ENCODE measurements around the gene FRMPD2.

FRMPD2 gene

GRCh38 chr10:48241332-48241731, 33.2 kb downstream of the FRMPD2 start:
- Histone ChIP-seq H3K27me3 (ENCODE audit: low read depth) (no peaks in the 10 kb centered on the region), H3K4me3 (no peak overlapping the region), H3K36me3 (replicated peaks) (no peaks in the 10 kb centered on the region), H3K4me1 (no peaks in the 10 kb centered on the region), H3K9me3 (no peaks in the 10 kb centered on the region)
- in situ Hi-C loops (cut with MboI; ENCODE audit: low sequenced_read_pairs), result loop anchor here (25.0 kb wide), 1 partner anchor 1704 kb away; no protein-coding TSS in a partner anchor
- no peak for DNase-seq (ENCODE audit: low spot score in 2 of 2)

GRCh38 chr10:48240196-48240595, 34.3 kb downstream of the FRMPD2 start:
- in situ Hi-C loops (cut with MboI; ENCODE audit: low sequenced_read_pairs), result loop anchor here (25.0 kb wide), 1 partner anchor 1703 kb away; no protein-coding TSS in a partner anchor
- DNase-seq (ENCODE audit: low spot score in 2 of 2), result no peak
- no peaks in the 10 kb centered on the region for H3K9me3 ChIP-seq
- no peaks in the 10 kb centered on the region for H3K36me3 ChIP-seq (replicated peaks)
- H3K27me3 ChIP-seq (ENCODE audit: low read depth), result no peaks in the 10 kb centered on the region
- H3K4me1 ChIP-seq, result no peaks in the 10 kb centered on the region
- no peak overlapping the region for H3K4me3 ChIP-seq

GRCh38 chr10:48239618-48240017, 34.9 kb downstream of the FRMPD2 start:
- no peaks in the 10 kb centered on the region for H3K4me1 ChIP-seq
- in situ Hi-C loops (cut with MboI; ENCODE audit: low sequenced_read_pairs), result loop anchor here (25.0 kb wide), 1 partner anchor 1702 kb away; no protein-coding TSS in a partner anchor
- no peaks in the 10 kb centered on the region for H3K36me3 ChIP-seq (replicated peaks)
- no peak overlapping the region for H3K4me3 ChIP-seq
- no peaks in the 10 kb centered on the region for H3K9me3 ChIP-seq
- DNase-seq (ENCODE audit: low spot score in 2 of 2), result no peak
- H3K27me3 ChIP-seq (ENCODE audit: low read depth), result no peaks in the 10 kb centered on the region

GRCh38 chr10:48238826-48239520, 35.5 kb downstream of the FRMPD2 start:
- H3K4me3 ChIP-seq, result no peak overlapping the region
- no peak for DNase-seq (ENCODE audit: low spot score in 2 of 2)
- in situ Hi-C loops (cut with MboI; ENCODE audit: low sequenced_read_pairs), result loop anchor here (25.0 kb wide), 1 partner anchor 1702 kb away; no protein-coding TSS in a partner anchor
- H3K36me3 ChIP-seq (replicated peaks), result no peaks in the 10 kb centered on the region
- no peaks in the 10 kb centered on the region for H3K4me1 ChIP-seq
- no peaks in the 10 kb centered on the region for H3K27me3 ChIP-seq (ENCODE audit: low read depth)
- H3K9me3 ChIP-seq, result no peaks in the 10 kb centered on the region

- no peaks in the 10 kb centered on the region for H3K27me3 ChIP-seq (ENCODE audit: low read depth)
- H3K4me1 ChIP-seq, result no peaks in the 10 kb centered on the region
- H3K4me3 ChIP-seq, result no peak overlapping the region
- no peak for DNase-seq (ENCODE audit: low spot score in 2 of 2)
- no peaks in the 10 kb centered on the region for H3K9me3 ChIP-seq
- H3K36me3 ChIP-seq (replicated peaks), result no peaks in the 10 kb centered on the region
- in situ Hi-C loops (cut with MboI; ENCODE audit: low sequenced_read_pairs), result loop anchor here (25.0 kb wide), 1 partner anchor 1700 kb away; no protein-coding TSS in a partner anchor
Observed at GRCh38 chr10:48237259-48238250, 36.9 kb downstream of the FRMPD2 start.

- Histone ChIP-seq H3K4me1 (no peaks in the 10 kb centered on the region), H3K9me3 (no peaks in the 10 kb centered on the region), H3K4me3 (no peak overlapping the region), H3K27me3 (ENCODE audit: low read depth) (no peaks in the 10 kb centered on the region), H3K36me3 (replicated peaks) (no peaks in the 10 kb centered on the region)
- DNase-seq (ENCODE audit: low spot score in 2 of 2), result no peak
- in situ Hi-C loops (cut with MboI; ENCODE audit: low sequenced_read_pairs), result loop anchor here (25.0 kb wide), 1 partner anchor 1699 kb away; no protein-coding TSS in a partner anchor
Observed at GRCh38 chr10:48236199-48236621, 38.3 kb downstream of the FRMPD2 start.

GRCh38 chr10:48235501-48235900, 39.0 kb downstream of the FRMPD2 start:
- Histone ChIP-seq H3K4me1 (no peaks in the 10 kb centered on the region), H3K36me3 (replicated peaks) (no peaks in the 10 kb centered on the region), H3K4me3 (no peak overlapping the region), H3K9me3 (no peaks in the 10 kb centered on the region), H3K27me3 (ENCODE audit: low read depth) (no peaks in the 10 kb centered on the region)
- in situ Hi-C loops (cut with MboI; ENCODE audit: low sequenced_read_pairs), result loop anchor here (25.0 kb wide), 1 partner anchor 1698 kb away; no protein-coding TSS in a partner anchor
- DNase-seq (ENCODE audit: low spot score in 2 of 2), result no peak

GRCh38 chr10:48234787-48235186, 39.7 kb downstream of the FRMPD2 start:
- H3K9me3 ChIP-seq, result no peaks in the 10 kb centered on the region
- no peaks in the 10 kb centered on the region for H3K4me1 ChIP-seq
- no peaks in the 10 kb centered on the region for H3K36me3 ChIP-seq (replicated peaks)
- DNase-seq (ENCODE audit: low spot score in 2 of 2), result no peak
- no peaks in the 10 kb centered on the region for H3K27me3 ChIP-seq (ENCODE audit: low read depth)
- H3K4me3 ChIP-seq, result no peak overlapping the region
- in situ Hi-C loops (cut with MboI; ENCODE audit: low sequenced_read_pairs), result loop anchor here (25.0 kb wide), 1 partner anchor 1697 kb away; no protein-coding TSS in a partner anchor

- Histone ChIP-seq H3K36me3 (replicated peaks) (no peaks in the 10 kb centered on the region), H3K4me3 (no peak overlapping the region), H3K4me1 (no peaks in the 10 kb centered on the region), H3K27me3 (ENCODE audit: low read depth) (no peaks in the 10 kb centered on the region), H3K9me3 (no peaks in the 10 kb centered on the region)
- in situ Hi-C loops (cut with MboI; ENCODE audit: low sequenced_read_pairs), result loop anchor here (25.0 kb wide), 1 partner anchor 1697 kb away; no protein-coding TSS in a partner anchor
- no peak for DNase-seq (ENCODE audit: low spot score in 2 of 2)
Observed at GRCh38 chr10:48234295-48234694, 40.2 kb downstream of the FRMPD2 start.

GRCh38 chr10:48233559-48234005, 40.9 kb downstream of the FRMPD2 start:
- Histone ChIP-seq H3K27me3 (ENCODE audit: low read depth) (no peaks in the 10 kb centered on the region), H3K36me3 (replicated peaks) (no peaks in the 10 kb centered on the region), H3K4me3 (no peak overlapping the region), H3K4me1 (no peaks in the 10 kb centered on the region), H3K9me3 (no peaks in the 10 kb centered on the region)
- in situ Hi-C loops (cut with MboI; ENCODE audit: low sequenced_read_pairs), result loop anchor here (25.0 kb wide), 1 partner anchor 1696 kb away; no protein-coding TSS in a partner anchor
- DNase-seq (ENCODE audit: low spot score in 2 of 2), result no peak

GRCh38 chr10:48232717-48233447, 41.6 kb downstream of the FRMPD2 start:
- Histone ChIP-seq H3K36me3 (replicated peaks) (no peaks in the 10 kb centered on the region), H3K4me1 (no peaks in the 10 kb centered on the region), H3K27me3 (ENCODE audit: low read depth) (no peaks in the 10 kb centered on the region), H3K9me3 (no peaks in the 10 kb centered on the region), H3K4me3 (no peak overlapping the region)
- in situ Hi-C loops (cut with MboI; ENCODE audit: low sequenced_read_pairs), result loop anchor here (25.0 kb wide), 1 partner anchor 1696 kb away; no protein-coding TSS in a partner anchor
- no peak for DNase-seq (ENCODE audit: low spot score in 2 of 2)

GRCh38 chr10:48231699-48232315, 42.7 kb downstream of the FRMPD2 start:
- DNase-seq (ENCODE audit: low spot score in 2 of 2), result no peak
- Histone ChIP-seq H3K4me3 (no peak overlapping the region), H3K36me3 (replicated peaks) (no peaks in the 10 kb centered on the region), H3K9me3 (no peaks in the 10 kb centered on the region), H3K27me3 (ENCODE audit: low read depth) (no peaks in the 10 kb centered on the region), H3K4me1 (no peaks in the 10 kb centered on the region)
- in situ Hi-C loops (cut with MboI; ENCODE audit: low sequenced_read_pairs), result loop anchor here (25.0 kb wide), 1 partner anchor 1695 kb away; no protein-coding TSS in a partner anchor

Measured in HAP-1 (cell line).